Activated naive CD4-positive, alpha-beta T cell treated with anti-CD3 and anti-CD28 coated beads, Interleukin-2, amount 50 U/mL, for 16 hours (primary cell): ENCODE results near the gene PRPSAP1.
A peak's percentile ranks its signal among the peaks of the same experiment; 100 is the strongest.

Source experiments
- DNase-seq: peaks from one replicate; pipeline ENCODE4 v3.0.0-alpha.2; 2020

The PRPSAP1 gene

GRCh38 chr17:76264755-76265623 is 88.7 kb downstream of the PRPSAP1 start, which contains the start of gene UBALD2:
UBALD2 (plus strand) TSS chr17:76265348; CDS start chr17:76265506, 158 bp downstream.
- DNase-seq: peak; percentile 99

- DNase-seq: peak; percentile 16
These were observed 89.3 kb downstream of the PRPSAP1 start for GRCh38 chr17:76264425-76264754.

- no peak for DNase-seq
These were observed 89.8 kb downstream of the PRPSAP1 start for GRCh38 chr17:76263896-76264295.

- peak; percentile 17 for DNase-seq
These were observed 90.9 kb downstream of the PRPSAP1 start for GRCh38 chr17:76262732-76263344.

- peak; percentile 14 for DNase-seq
These were observed 92.1 kb downstream of the PRPSAP1 start for GRCh38 chr17:76261421-76262215.

- DNase-seq: no peak
These were observed 93.0 kb downstream of the PRPSAP1 start for GRCh38 chr17:76260669-76261068.

- DNase-seq: no peak
These were observed 93.5 kb downstream of the PRPSAP1 start for GRCh38 chr17:76260220-76260619.
